ENCODE results near the gene LILRB4.
"Not testable (repeated sequence)": the region's sequence is repeated elsewhere in the genome, so short reads cannot be mapped to it uniquely, and the experiment has no call there.

The LILRB4 gene

GRCh38 chr19:54653181-54653809 lies 9.5 kb upstream of the LILRB4 start:
- peak; percentile 1 for DNase-seq

DNA sequence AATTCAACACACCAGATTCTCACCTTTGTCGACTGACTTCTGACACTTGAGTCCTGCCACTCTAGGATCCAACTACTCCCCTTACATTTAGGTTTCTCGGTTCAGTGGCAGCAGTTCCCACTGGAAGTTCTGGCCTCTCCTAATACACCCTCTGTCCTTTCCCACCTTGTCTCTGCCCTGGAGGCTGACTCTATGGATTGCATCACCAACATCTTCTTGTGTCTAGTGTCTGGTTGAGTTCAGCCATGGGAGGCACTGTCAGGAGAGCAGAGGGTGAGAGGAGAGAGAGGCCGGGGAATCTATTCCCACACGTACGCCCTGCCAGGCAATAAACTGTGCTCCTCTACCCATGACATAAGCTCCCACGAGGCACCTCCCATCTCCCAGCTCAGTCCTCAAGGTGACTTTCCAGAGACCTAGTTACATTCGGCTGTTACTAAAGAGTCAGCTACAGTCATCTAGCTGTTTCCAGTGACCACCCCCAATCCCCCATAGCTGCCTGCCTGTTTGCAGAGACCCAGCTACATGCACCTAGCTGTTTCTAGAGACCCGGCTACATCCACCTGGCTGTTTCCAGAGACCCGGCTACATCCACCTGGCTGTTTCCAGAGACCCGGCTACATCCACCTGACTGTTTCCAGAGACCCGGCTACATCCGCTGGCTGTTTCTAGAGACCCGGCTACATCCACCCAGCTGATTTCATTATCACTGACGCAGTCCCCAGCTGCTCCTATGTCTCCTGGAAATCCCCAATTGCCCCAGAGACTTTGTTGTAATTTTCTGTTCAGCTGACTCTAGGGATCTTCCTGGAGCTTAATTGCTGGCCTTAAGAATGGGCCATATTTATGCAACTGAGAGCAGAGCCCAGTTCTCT lies 8.1 kb upstream of the LILRB4 start:
- no peak for DNase-seq

- no peak for DNase-seq
Measured at GRCh38 chr19:54659300-54659699, 3.5 kb upstream of the LILRB4 start.

DNA sequence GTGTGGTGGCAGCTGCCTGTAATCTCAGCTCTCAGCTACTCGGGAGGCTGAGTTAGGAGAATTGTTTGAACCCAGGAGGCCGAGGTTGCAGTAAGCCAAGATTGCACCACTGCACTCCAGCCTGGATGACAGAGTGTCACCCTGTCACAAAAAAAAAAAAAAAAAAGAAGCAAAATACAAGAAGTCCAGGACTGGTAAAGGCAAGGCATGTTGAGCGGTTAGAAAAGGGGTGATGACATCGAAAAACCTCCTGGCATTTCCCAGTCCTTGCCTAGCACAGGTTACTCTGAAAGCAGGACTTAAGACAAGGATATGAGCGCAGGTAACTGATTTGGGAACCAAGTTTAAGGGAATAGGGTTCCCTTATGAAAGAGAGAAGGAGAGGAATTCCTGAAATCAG lies 2.5 kb upstream of the LILRB4 start:
- no peak for DNase-seq

- no peak for DNase-seq
Measured at GRCh38 chr19:54660964-54661363, 1.8 kb upstream of the LILRB4 start.

GRCh38 chr19:54661846-54662481 lies 821 bp upstream of the LILRB4 start:
- DNase-seq, result no peak

DNA sequence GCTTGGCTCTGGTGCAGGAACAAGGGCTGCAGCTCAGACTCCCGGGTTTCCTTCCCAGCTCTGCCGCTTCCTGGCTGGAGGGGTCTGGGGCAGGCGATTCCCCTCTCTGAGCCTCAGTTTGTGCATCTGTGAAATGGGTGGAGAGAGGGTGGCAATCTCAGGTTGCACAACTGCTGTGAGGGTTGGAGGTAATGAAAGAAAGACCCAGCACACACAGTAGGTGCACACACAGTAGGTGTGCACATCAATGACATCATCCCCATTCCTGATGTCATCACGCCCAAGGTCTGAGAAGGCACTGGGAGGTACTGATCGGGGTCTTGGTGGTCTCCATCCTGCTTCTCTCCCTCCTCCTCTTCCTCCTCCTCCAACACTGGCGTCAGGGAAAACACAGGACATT lies 2.7 kb downstream of the LILRB4 start:
- DNase-seq, result no peak

DNA sequence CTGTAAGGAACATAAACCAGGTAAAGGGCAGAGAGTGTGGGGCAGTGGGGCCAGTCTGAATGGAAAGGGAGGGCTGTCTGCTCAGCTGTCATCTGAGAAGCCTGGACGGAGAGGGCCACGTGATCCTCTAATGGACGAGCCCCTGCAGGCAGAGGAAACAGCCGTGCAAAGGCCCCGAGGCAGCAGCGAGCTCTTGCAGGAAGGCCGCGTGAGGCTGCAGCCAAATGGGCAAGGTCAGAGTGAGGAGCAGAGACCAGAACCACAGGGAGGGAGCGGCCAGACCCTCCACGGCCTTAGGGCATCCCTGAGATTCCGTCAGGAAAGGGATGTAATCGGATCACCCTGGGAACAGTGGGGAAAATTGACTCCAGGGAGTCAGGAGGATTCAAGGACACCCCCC lies 4.4 kb downstream of the LILRB4 start:
- DNase-seq, result no peak

DNA sequence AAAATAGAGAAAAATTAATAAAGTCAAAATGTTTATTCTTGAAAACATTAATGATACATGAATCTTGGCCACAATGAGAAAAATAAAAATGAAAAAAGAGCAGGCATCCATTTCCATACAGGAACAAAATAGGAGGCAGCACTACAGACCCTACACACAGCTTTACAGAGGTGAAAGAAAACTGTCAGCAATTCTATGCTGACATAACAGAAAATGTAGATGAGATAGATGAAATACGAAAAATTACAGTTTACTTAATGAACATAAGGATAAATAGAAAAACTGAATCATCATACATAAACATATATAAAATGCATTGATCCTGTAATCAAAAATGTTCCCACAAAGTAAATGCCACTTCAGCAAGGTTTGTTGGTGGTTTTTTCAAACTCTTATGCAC lies 5.6 kb downstream of the LILRB4 start:
- no peak for DNase-seq

- DNase-seq, result no peak
Measured at GRCh38 chr19:54670576-54671357, 8.0 kb downstream of the LILRB4 start.

- DNase-seq, result no peak
Measured at GRCh38 chr19:54673222-54673621, 10.4 kb downstream of the LILRB4 start.

DNA sequence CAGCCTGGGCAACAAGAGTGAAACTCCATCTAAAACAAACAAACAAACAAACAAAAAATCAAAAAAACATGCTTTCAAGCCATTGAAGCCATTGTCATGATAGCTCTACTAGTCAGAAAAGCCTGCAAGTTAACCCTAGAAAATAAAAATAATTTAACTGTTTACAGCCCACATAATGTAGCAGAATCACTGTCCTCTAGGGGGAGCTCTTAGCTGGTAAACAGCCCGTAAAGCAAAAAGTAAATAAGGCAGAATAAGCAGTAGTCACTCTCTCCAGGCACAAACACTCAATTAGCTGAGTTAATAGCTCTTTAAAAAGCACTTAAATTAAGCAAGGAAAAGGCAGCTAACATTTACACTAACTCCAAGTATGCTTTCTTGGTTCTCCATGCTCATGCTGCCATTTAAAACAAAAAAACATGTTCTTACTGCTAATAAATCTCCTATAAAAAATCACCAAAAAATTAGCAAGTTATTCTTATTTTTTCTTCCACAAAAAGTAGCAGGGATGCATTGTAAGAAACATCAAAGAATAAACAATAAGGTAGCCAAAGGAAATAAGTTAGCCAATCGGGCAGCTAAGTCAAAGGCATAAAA lies 11.3 kb downstream of the LILRB4 start:
- DNase-seq, result peak; percentile 56

DNA sequence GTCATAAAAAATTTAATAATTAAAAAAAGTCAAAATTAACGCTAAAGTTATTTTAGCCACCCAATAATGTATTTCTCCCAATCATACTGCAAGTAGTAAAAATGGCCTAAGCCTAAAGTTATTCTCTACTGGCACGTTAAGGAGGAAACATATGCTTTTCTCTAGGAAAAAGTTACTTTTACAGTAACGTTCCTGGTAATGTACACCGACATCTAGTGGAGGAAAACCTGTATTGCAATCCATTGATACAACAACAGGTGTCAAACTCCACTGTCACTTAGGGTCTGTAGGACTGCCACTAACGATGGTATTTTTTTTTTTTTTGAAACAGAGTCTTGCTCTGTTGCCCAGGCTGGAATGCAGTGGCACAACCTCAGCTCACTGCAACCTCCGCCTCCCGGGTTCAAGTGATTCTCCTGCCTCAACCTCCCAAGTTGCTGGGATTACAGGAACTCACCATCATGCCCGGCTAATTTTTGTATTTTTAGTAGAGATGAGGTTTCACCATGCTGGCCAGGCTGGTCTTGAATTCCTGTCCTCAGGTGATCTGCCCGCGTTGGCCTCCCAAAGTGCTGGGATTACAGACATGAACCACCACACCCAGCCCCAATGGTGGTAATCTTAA lies 13.5 kb downstream of the LILRB4 start:
- peak; percentile 50 for DNase-seq

DNA sequence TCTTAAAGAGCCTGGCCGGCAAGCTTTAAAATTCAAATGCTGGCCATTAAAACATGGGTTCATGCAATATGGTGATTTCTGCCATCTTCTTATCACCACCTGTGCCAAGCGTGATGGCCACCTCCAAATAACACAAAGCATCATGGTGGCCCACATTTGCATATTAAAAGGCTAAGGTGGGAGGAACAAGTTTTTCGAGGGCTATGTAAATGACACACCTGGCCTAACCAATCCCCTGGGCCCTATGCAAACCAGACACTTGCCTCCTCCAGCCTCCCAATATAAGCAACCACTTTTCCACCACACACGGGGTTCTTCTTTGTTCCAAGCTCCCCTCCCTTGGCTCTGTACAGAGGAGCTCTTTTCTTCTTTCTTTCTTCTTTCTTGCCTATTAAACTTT lies 14.4 kb downstream of the LILRB4 start:
- DNase-seq, result no peak

- DNase-seq, result not testable (repeated sequence)
Measured at GRCh38 chr19:54681596-54681995, 18.8 kb downstream of the LILRB4 start.

DNA sequence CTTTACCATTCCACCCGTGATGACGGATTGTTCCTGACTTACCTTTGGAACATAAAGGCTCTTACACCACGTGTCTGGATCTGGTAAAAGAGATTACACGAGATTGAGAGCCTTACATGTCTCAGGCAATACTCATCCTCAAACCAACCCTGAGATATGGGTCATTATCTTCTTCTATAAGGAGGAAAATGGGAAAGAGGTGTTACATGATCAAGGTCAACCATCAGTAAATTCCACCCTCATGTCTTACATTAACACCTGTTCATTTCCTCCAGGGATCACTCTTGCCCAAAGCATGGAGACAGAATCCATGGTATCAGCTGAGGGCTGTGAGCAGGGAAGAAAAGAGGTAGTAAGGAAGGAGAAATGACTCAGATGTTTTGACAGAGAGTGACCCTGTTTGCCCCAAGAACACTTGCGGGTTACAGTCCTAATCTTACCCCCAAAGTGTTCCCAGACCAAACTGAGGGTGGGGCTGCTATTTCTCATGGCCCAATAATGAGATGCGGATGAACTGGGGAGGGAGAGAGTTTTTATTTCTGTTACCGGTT lies 19.6 kb downstream of the LILRB4 start:
- no peak for DNase-seq

- DNase-seq, result no peak
Measured at GRCh38 chr19:54684527-54684926, 21.7 kb downstream of the LILRB4 start.

DNA sequence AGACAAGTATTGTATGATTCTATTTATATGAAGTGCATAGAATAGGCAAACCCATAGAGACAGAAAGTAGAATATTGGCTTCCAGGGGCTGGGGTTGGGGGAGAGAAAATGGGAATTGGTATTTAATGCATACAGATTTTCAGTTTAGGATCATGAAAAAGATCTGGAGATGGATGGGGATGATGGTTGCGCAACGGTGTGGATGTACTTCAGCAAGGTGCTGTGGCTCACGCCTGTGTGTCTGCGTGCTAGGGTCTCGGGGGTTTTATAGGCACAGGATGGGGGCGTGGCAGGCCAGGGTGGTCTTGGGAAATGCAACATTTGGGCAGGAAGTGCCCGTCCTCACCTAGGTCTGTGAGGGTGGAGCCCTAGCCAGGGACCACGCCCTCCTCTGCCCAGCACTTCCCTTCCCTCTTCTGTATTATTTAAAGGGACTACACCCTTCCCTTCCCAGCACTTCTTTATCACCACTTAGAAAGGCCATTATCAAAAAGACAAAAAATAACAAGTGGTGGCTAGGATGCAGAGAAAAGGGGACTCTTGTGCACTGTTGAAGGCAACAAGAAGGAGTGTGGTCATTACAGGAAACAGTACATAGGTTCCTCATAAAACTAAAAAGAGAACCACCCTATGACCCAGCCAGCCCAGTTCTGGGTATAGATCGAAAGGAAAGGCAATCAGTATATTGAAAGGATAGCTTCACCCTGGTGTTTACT lies 29.0 kb downstream of the LILRB4 start:
- no peak for DNase-seq

- no peak for DNase-seq
Measured at GRCh38 chr19:54692298-54692615, 29.5 kb downstream of the LILRB4 start.

- no peak for DNase-seq
Measured at GRCh38 chr19:54694648-54695047, 31.9 kb downstream of the LILRB4 start.

GRCh38 chr19:54696117-54696548 lies 33.3 kb downstream of the LILRB4 start:
- DNase-seq, result no peak

Data from NCI-H1105 (cell line).